Liver (tissue), 9 donors: Measurements from ENCODE around the gene BCL2L11. TPM values are rescaled to one million over a fixed set of nuclear protein-coding genes. Genes with fewer than 3 reads are reported as not detected.

ENCODE experiments used
- DNase-seq: peaks from one replicate; pipeline ENCODE4 v3.0.0-alpha.2; 2017; ENCODE audit warnings: low spot score
- H3K27ac ChIP-seq, 2 donors: one replicate each; pipeline ENCODE4 v1.7.0; 2013; ENCODE audit warnings: inconsistent platforms in 2 of 2, low read length in 2 of 2, control low read depth in 1 of 2, low read depth in 1 of 2, mild to moderate bottlenecking in 1 of 2
- H3K27me3 ChIP-seq, 4 donors: one replicate each; pipeline versions ENCODE4 v1.6.1 to v1.7.0; 2013; ENCODE audit warnings: low read length in 3 of 4, inconsistent platforms in 1 of 4, mild to moderate bottlenecking in 1 of 4, moderate library complexity in 1 of 4; ENCODE audit not compliant: control insufficient read depth in 4 of 4, insufficient read depth in 4 of 4
- H3K36me3 ChIP-seq, 4 donors: one replicate each; pipeline versions ENCODE4 v1.6.1 to v1.7.0; 2013; ENCODE audit warnings: low read length in 3 of 4, mild to moderate bottlenecking in 3 of 4, low read depth in 1 of 4, moderate library complexity in 1 of 4; ENCODE audit not compliant: control insufficient read depth in 4 of 4, insufficient read depth in 3 of 4
- H3K4me1 ChIP-seq, 4 donors: one replicate each; pipeline versions ENCODE4 v1.6.1 to v1.7.0; 2013; ENCODE audit warnings: low read length in 3 of 4, mild to moderate bottlenecking in 3 of 4, moderate library complexity in 1 of 4; ENCODE audit not compliant: control insufficient read depth in 4 of 4, insufficient read depth in 4 of 4
- H3K4me3 ChIP-seq, 3 donors: one replicate each; pipeline versions ENCODE4 v1.6.1 to v1.7.0; 2013; ENCODE audit warnings: low read length in 3 of 3, control low read depth in 1 of 3, low read depth in 1 of 3, mild to moderate bottlenecking in 1 of 3
- H3K9ac ChIP-seq, 2 donors: one replicate each; pipeline ENCODE4 v1.7.0; 2013; ENCODE audit warnings: low read length in 2 of 2, mild to moderate bottlenecking in 2 of 2, moderate library complexity in 2 of 2, control low read depth in 1 of 2, low read depth in 1 of 2
- H3K9me3 ChIP-seq, 4 donors: one replicate each; pipeline versions ENCODE4 v1.6.1 to v1.7.0; 2013; ENCODE audit warnings: low read length in 3 of 4; ENCODE audit not compliant: control insufficient read depth in 4 of 4
- EGR1 ChIP-seq, 2 donors: IDR thresholded peaks; 2 replicates each; pipeline ENCODE4 v1.6.1; 2016 to 2018; ENCODE audit warnings: antibody characterized with exemption in 2 of 2, low read depth in 2 of 2
- FOXA1 ChIP-seq: IDR thresholded peaks from 2 replicates; pipeline ENCODE4 v1.6.1; 2016; ENCODE audit warnings: antibody characterized with exemption
- FOXA2 ChIP-seq: IDR thresholded peaks from 2 replicates; pipeline ENCODE4 v1.6.1; 2016; ENCODE audit warnings: antibody characterized with exemption
- GABPA ChIP-seq, 2 donors: IDR thresholded peaks in 1 of 2; conservative IDR thresholded peaks in 1 of 2; 2 replicates each; pipeline ENCODE4 v1.6.1; 2016; ENCODE audit warnings: antibody characterized with exemption in 2 of 2, mild to moderate bottlenecking in 1 of 2, moderate library complexity in 1 of 2
- JUND ChIP-seq, 2 donors: IDR thresholded peaks; 2 replicates each; pipeline ENCODE4 v1.6.1; 2016; ENCODE audit warnings: antibody characterized with exemption in 2 of 2
- NR2F2 ChIP-seq: IDR thresholded peaks from 2 replicates; pipeline ENCODE4 v1.6.1; 2016; ENCODE audit warnings: antibody characterized with exemption
- RAD21 ChIP-seq, 2 donors: IDR thresholded peaks; 2 replicates each; pipeline ENCODE4 v1.6.1; 2016; ENCODE audit warnings: antibody characterized with exemption in 2 of 2, mild to moderate bottlenecking in 2 of 2
- RXRA ChIP-seq, 2 donors: IDR thresholded peaks; 2 replicates each; pipeline ENCODE4 v1.6.1; 2017 to 2018; ENCODE audit warnings: antibody characterized with exemption in 2 of 2, mild to moderate bottlenecking in 1 of 2
- SP1 ChIP-seq: IDR thresholded peaks from 2 replicates; pipeline ENCODE4 v1.6.1; 2018; ENCODE audit warnings: antibody characterized with exemption, mild to moderate bottlenecking
- TAF1 ChIP-seq: conservative IDR thresholded peaks from 2 replicates; pipeline ENCODE4 v1.6.1; 2016; ENCODE audit warnings: antibody characterized with exemption, mild to moderate bottlenecking
- YY1 ChIP-seq: IDR thresholded peaks from 2 replicates; pipeline ENCODE4 v1.6.1; 2016; ENCODE audit warnings: antibody characterized with exemption, mild to moderate bottlenecking
- WGBS: extraction: QIAGEN DNeasy Blood & Tissue Kit; methylation state at CpG from one replicate; pipeline ENCODE4 v1.1.7; 2013; 5-methylcytosine and 5-hydroxymethylcytosine counted together
- polyA plus RNA-seq, 2 donors: library from polyadenylated mRNA; stranded (reverse) in 1 of 2; unstranded in 1 of 2; fragments of 200-250 nt in 1 of 2; fragments of >200 nt in 1 of 2; fragmentation: Nextera tagmentation in 1 of 2; extraction: Ambion mirVana in 1 of 2; gene quantifications; one replicate each; pipeline versions ENCODE4 v1.2.1 to v1.2.3, GENCODE V29; 2013 to 2015
- total RNA-seq, 2 donors: library from RNA; depleted of rRNA; stranded (reverse); fragments of >200 nt; gene quantifications; one replicate each; pipeline ENCODE4 v1.2.3, GENCODE V29; 2014
- TF ChIP-seq, protein P1 (sequence below): IDR thresholded peaks from 2 replicates; pipeline ENCODE4 v1.6.1; 2016; ENCODE audit warnings: antibody characterized with exemption
- TF ChIP-seq, protein P2 (sequence below): fragments of 150-350 bp; IDR thresholded peaks from 2 replicates; pipeline ENCODE4 v1.5.1; 2017; ENCODE audit warnings: improper control_type of control experiment, low read depth, low read length; ENCODE audit not compliant: missing input control
- TF ChIP-seq, protein P3 (sequence below): IDR thresholded peaks from 2 replicates; pipeline ENCODE4 v1.6.1; 2016; ENCODE audit warnings: antibody characterized with exemption, mild to moderate bottlenecking
- donor health status: healthy.
- donor health status: healthy.
- donor health status: healthy.
- donor health status: healthy.
- donor health status: healthy.

BCL2L11 gene
- total and polyA plus RNA-seq, 4 donors, result 5.0 to 19.5 (median 12.2) TPM

DNA sequence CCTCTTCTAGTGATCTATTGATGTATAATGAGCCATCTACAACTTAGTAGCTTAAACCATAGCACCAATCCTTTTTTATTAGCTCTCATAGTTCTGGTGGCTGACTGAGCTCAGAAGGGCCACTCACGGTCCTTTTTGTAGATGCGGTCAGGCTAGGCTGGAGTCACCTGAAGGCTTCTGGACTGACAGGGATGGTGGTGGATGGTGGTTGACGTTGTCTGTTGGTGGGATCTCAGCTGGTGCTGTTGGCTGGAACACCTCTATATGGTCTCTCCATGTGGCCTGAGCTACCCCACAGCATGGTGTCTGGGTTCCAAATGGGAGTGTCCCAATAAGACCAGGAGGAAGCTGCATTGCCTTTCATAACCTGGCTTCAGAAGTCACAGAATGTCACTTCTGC is 68.0 kb downstream of the BCL2L11 start:
- no peaks in the 10 kb centered on the region for H3K9me3 ChIP-seq
- H3K4me3 ChIP-seq, result no peak overlapping the region
- H3K36me3 ChIP-seq, result no peaks in the 10 kb centered on the region
- no peak overlapping the region for H3K9ac ChIP-seq
- WGBS, result 95% methylated on average over 3 of the region's 3 CpGs
- no peak for DNase-seq
- no peak for TF ChIP-seq FOXA2
- TF ChIP-seq JUND (IDR thresholded peaks at IDR 0.05), result no peak
- TF ChIP-seq, protein P1, sequence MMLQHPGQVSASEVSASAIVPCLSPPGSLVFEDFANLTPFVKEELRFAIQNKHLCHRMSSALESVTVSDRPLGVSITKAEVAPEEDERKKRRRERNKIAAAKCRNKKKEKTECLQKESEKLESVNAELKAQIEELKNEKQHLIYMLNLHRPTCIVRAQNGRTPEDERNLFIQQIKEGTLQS, result no peak
- no peak for TF ChIP-seq FOXA1
- TF ChIP-seq, protein P2, sequence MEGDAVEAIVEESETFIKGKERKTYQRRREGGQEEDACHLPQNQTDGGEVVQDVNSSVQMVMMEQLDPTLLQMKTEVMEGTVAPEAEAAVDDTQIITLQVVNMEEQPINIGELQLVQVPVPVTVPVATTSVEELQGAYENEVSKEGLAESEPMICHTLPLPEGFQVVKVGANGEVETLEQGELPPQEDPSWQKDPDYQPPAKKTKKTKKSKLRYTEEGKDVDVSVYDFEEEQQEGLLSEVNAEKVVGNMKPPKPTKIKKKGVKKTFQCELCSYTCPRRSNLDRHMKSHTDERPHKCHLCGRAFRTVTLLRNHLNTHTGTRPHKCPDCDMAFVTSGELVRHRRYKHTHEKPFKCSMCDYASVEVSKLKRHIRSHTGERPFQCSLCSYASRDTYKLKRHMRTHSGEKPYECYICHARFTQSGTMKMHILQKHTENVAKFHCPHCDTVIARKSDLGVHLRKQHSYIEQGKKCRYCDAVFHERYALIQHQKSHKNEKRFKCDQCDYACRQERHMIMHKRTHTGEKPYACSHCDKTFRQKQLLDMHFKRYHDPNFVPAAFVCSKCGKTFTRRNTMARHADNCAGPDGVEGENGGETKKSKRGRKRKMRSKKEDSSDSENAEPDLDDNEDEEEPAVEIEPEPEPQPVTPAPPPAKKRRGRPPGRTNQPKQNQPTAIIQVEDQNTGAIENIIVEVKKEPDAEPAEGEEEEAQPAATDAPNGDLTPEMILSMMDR, result no peak
- TF ChIP-seq RAD21 (IDR thresholded peaks at IDR 0.05), result no peak
- no peak for TF ChIP-seq NR2F2
- TF ChIP-seq RXRA (IDR thresholded peaks at IDR 0.05), result no peak
- no peak for TF ChIP-seq GABPA (IDR thresholded peaks at IDR 0.05 in 1 of 2, conservative IDR thresholded peaks at IDR 0.05 in 1 of 2)
- no peak for TF ChIP-seq TAF1
- TF ChIP-seq, protein P3, sequence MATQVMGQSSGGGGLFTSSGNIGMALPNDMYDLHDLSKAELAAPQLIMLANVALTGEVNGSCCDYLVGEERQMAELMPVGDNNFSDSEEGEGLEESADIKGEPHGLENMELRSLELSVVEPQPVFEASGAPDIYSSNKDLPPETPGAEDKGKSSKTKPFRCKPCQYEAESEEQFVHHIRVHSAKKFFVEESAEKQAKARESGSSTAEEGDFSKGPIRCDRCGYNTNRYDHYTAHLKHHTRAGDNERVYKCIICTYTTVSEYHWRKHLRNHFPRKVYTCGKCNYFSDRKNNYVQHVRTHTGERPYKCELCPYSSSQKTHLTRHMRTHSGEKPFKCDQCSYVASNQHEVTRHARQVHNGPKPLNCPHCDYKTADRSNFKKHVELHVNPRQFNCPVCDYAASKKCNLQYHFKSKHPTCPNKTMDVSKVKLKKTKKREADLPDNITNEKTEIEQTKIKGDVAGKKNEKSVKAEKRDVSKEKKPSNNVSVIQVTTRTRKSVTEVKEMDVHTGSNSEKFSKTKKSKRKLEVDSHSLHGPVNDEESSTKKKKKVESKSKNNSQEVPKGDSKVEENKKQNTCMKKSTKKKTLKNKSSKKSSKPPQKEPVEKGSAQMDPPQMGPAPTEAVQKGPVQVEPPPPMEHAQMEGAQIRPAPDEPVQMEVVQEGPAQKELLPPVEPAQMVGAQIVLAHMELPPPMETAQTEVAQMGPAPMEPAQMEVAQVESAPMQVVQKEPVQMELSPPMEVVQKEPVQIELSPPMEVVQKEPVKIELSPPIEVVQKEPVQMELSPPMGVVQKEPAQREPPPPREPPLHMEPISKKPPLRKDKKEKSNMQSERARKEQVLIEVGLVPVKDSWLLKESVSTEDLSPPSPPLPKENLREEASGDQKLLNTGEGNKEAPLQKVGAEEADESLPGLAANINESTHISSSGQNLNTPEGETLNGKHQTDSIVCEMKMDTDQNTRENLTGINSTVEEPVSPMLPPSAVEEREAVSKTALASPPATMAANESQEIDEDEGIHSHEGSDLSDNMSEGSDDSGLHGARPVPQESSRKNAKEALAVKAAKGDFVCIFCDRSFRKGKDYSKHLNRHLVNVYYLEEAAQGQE, result no peak
- no peak for TF ChIP-seq YY1
- TF ChIP-seq EGR1 (IDR thresholded peaks at IDR 0.05; ENCODE audit: low read depth in 2 of 2), result no peak
- no peak overlapping the region for H3K27ac ChIP-seq
- peaks cover 1 to 24% (median 17%) of the 10 kb centered on the region in 4 donors for H3K4me1 ChIP-seq
- H3K27me3 ChIP-seq, result no peaks in the 10 kb centered on the region

DNA sequence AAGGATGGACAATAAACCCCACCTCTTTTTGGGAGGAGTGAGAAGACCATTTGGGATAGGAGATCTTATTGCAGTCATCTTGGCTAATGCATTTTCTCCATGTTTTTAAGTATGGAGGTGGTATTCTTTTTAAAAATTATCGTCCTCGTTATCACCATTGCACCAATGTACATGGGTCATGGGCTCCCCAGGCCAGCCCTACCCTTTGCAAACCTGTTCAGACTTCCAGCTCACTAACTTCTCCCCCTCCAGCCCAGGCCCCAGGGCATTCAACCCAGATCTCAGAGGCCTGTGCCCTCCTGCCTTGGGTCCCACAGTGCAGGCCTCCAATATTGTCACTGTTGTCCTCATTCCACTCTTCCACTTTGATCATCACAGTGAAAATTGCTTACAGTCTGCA is 68.4 kb downstream of the BCL2L11 start:
- DNase-seq, result no peak
- no peak overlapping the region for H3K4me3 ChIP-seq
- no peaks in the 10 kb centered on the region for H3K9me3 ChIP-seq
- H3K36me3 ChIP-seq, result no peaks in the 10 kb centered on the region
- no peak overlapping the region for H3K9ac ChIP-seq
- 80% methylated on average over 2 of the region's 2 CpGs for WGBS
- no peak overlapping the region for H3K27ac ChIP-seq
- TF ChIP-seq FOXA2, result no peak
- TF ChIP-seq, protein P1, result no peak
- no peak for TF ChIP-seq JUND (IDR thresholded peaks at IDR 0.05)
- no peak for TF ChIP-seq SP1
- peaks cover 1 to 24% (median 17%) of the 10 kb centered on the region in 4 donors for H3K4me1 ChIP-seq
- H3K27me3 ChIP-seq, result no peaks in the 10 kb centered on the region
